ENCODE measurements around the gene CMYA5.
"Not testable (repeated sequence)": the region's sequence is repeated elsewhere in the genome, so short reads cannot be mapped to it uniquely, and the experiment has no call there.

Gene CMYA5

GRCh38 chr5:79704553-79704952 is 14.9 kb downstream of the CMYA5 start:
- no peak for DNase-seq

DNA sequence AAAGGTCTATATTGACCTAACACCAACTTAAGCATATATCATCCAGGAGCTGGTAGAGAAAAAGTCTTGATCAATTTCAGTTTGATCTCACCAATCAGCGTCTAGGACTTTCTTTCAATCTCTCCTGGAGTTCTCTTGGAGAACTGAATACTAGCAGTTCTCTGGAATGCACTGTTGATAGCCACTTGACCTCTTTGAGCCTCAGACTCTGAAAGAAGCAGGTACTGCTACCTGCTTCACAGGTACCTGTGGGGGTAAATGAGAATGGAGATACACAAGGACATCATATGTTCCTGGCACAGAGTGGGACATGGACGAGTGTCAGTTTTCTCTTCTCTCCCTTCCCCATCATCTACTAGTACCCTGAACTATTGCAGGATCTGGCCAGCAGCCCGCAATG is 16.0 kb downstream of the CMYA5 start:
- no peak for DNase-seq

DNA sequence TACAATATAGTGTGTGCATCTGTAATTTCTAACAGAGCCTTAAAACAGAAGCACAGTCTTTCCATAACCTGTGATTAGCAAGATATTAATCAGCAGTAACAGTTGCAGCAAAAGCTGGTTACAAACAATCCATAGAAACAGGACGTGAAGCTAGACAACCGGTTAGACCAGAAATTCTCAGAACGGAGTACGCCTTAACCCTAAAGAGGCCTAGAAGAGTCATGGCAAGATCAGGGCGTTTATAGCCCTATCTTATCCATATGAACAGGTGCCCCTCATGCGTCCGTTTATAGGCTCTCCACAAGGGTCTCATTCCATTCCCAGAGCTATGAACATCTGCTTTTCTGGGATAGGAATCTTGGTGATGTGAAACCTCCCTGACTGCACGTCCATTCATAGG is 16.7 kb downstream of the CMYA5 start:
- not testable (repeated sequence) for DNase-seq

DNA sequence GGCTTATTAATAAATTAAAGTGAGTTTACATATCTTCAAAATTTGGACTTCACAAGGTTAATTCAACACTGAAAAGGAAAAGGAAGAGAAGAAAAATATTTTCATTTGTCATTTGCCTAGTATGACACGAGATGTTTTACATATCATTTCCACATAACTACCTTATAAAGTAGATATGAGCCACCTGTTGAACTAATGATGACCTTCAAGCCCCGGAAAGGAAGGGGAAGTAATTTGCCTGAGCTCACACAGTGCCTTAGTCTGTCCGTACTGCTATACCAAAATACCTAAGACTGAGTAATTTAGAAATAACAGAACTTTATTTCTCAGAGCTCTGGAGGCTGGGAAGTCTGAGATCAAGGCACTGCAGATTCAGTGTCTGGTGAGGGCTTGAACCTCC is 17.9 kb downstream of the CMYA5 start:
- DNase-seq: no peak

DNA sequence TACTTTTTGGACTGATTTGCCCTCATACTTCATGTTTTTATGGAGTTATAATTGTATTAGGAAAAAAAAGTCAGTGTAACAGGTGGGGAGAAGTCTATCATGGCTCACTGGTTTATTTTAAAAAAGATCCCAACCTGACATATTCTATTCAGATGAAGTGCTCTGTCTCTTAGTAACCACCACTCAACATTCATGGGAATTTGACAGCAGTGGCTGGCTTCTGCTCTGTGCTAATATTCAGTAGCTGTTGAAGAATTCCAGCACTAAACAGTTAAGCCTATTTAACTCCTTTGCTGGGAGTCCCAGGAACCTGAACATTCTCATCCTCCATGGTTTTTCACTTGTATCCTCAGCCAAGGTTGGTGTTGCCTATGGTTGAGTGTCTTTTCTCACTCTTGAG is 23.1 kb downstream of the CMYA5 start:
- DNase-seq: no peak

- DNase-seq: no peak
Measured at GRCh38 chr5:79713727-79714126, 24.1 kb downstream of the CMYA5 start.

DNA sequence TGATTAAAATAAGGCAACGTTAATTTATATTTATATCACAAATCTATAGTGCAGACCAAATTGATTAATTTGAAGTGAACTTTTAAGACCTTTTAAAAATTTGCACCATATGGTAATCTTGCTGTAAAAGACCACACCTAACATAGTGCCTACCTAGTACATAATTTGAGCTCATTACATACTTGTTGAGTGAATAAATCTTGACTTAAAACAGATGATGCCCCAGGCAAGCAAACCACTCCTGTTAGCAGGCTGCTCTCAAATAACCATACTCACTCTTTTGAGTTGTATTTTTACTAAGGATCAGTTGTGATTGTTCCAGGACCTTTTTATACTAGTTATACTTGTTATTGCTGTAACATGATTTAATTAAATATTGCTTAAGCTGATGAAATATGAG is 27.2 kb downstream of the CMYA5 start:
- no peak for DNase-seq

DNA sequence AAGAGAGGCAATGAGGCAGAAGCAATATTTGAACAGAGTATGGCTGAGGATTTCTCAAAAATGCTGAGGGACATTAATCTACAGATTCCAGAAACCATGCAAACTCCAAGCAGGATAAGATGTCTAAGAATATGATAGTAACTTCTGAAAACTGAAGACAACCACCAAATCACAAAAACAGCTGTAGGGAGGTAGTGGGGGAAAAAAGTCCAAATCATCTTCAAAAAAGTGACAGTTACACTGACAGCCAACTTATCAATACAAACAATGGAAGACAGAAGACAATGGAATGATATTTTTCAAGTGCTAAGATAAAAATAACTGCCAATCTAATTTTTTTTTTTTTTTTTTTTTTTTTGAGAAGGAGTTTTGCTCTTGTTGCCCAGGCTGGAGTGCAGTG is 30.5 kb downstream of the CMYA5 start:
- no peak for DNase-seq

- DNase-seq: no peak
Measured at GRCh38 chr5:79727451-79728355, 38.1 kb downstream of the CMYA5 start.

- DNase-seq: no peak
Measured at GRCh38 chr5:79728396-79728795, 38.8 kb downstream of the CMYA5 start.

DNA sequence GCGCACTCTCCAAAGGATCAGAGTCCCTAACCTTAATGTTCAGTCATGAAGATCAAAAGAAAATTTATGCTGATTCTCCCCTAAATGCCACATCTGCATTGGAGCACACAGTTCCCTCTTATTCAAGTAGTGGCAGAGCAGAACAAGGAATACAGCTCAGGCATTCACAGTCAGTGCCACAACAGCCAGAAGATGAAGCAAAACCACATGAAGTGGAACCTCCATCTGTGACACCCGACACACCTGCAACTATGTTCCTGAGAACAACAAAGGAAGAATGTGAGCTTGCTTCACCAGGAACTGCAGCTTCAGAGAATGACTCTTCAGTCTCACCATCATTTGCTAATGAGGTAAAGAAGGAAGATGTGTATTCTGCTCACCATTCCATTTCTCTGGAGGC is 40.0 kb downstream of the CMYA5 start:
- DNase-seq: no peak

GRCh38 chr5:79730564-79730963 is 40.9 kb downstream of the CMYA5 start:
- DNase-seq: no peak

DNA sequence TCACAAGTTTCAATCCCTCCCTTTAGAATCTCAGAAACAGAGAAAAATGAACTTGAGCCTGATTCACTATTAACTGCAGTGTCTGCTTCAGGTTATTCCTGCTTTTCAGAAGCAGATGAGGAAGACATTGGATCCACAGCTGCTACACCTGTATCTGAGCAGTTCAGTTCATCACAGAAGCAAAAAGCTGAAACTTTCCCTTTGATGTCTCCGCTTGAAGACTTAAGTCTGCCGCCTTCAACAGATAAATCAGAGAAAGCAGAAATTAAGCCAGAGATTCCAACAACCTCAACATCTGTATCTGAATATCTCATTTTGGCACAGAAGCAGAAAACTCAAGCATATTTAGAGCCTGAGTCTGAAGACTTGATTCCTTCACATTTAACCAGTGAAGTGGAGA is 42.1 kb downstream of the CMYA5 start:
- DNase-seq: no peak

DNA sequence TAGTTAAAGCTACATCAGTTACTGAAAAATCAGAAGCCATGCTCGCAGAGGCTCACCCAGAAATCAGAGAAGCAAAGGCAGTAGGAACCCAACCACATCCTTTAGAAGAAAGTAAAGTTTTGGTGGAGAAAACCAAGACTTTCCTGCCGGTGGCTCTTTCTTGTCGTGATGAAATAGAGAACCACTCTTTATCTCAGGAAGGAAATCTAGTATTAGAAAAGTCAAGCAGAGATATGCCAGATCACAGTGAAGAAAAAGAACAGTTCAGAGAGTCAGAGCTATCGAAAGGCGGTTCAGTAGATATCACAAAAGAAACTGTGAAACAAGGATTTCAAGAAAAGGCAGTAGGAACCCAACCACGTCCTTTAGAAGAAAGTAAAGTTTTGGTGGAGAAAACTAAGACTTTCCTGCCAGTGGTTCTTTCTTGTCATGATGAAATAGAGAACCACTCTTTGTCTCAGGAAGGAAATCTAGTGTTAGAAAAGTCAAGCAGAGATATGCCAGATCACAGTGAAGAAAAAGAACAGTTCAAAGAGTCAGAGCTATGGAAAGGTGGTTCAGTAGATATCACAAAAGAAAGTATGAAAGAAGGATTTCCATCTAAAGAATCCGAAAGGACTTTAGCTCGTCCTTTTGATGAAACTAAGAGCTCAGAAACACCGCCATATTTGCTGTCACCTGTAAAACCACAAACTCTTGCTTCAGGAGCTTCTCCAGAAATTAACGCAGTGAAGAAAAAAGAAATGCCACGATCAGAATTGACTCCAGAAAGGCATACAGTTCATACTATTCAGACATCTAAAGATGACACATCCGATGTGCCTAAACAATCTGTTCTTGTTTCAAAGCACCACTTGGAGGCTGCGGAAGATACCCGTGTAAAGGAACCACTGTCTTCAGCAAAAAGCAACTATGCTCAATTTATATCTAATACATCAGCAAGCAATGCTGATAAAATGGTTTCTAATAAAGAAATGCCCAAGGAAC is 47.2 kb downstream of the CMYA5 start:
- DNase-seq: no peak

- DNase-seq: no peak
Measured at GRCh38 chr5:79738349-79738748, 48.7 kb downstream of the CMYA5 start.

- no peak for DNase-seq
Measured at GRCh38 chr5:79742549-79743136, 53.0 kb downstream of the CMYA5 start.

DNA sequence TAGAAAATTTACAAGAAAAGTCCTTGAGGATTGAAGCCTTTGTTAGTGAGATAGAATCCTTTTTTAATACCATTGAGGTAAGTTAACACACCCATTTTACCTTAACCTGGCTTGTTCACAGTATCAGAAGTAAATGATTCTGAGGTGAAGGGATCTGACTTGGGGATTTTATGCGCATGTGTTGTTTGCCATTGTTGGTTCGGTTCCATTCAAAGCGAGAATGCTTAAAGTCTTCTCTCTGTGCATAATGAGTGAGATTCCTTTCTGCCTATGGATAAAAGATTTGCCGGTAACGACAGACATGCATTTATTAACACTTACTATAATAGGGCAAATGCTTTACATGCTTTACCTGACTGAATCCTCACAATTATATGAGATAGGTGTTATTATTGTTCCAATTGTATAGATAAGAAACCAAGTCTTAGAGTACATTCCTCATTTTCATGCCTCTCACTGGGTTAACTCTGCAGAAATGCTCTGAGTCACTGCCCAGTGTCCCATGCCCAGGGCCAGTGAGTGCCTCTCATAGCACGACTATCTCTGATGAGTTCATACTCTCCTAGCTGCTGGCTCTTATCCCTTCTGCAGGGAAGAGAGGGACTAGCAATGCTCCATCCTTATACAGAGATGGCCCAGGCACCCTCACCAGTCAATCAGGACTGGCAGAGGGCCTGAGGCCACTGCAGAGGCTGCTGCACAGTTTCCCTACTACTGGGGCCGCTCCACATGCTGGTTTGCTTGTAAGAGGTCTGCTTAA is 54.4 kb downstream of the CMYA5 start:
- DNase-seq: no peak

DNA sequence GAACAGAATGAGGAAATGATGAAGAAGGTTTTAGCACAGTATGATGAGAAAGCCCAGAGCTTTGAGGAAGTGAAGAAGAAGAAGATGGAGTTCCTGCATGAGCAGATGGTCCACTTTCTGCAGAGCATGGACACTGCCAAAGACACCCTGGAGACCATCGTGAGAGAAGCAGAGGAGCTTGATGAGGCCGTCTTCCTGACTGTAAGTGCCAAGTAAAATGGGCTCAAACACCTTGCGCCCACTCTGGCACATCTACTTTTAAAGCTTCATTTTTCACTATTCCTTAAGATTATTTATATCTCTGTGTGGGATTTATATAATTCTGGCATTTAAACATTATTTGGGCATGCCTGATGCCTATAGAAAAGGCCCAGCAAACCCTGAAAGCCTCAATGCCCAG is 55.6 kb downstream of the CMYA5 start:
- DNase-seq: no peak

GRCh38 chr5:79746642-79747569 is 57.3 kb downstream of the CMYA5 start:
- no peak for DNase-seq

DNA sequence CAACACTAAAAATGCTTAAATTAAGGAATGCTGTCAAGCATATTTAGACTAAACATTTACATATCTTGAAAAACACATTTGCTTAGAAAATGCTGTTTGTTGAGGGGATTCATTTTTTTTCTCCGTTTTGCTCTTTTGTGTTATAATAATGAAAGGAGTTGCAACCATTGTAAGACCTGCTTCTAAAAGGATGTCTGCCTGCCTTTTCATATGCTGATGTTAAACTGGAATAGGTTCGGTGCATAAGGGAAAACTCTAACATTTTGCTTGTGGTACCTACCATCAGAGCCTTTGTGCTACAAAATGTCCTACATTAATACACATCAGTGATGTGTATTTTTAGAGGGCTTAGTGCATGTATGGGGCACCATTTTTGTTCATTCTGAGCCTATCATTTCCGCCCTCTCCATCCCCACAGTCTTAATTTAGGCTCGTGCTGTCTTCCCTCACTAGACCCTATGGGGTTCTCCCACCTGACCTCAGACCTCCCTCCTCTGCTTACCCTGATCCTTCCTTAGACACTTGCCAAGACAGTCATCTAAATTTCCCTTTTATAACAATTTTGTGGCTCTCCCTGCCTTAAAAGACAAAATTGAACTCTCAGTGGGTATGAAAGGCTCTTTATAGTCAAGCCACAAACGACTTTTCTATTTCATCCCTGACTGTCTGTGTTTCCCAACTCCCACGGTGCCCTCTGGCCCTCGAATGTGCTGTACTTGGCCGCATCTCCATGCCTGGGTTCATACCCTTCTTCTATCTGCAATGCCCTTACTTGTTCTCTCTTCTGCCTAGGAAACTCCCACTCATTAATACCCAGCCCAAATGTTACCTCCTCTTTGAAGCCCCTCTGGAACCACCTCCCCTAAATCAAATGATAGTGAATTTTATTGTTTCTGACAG is 61.2 kb downstream of the CMYA5 start:
- DNase-seq: no peak
